Activated CD8-positive, alpha-beta memory T cell treated with anti-CD3 and anti-CD28 coated beads, Interleukin-2, amount 50 U/mL, for 24 hours (primary cell): Measurements from ENCODE around the gene ZNF146.
"Not testable (repeated sequence)": the region's sequence is repeated elsewhere in the genome, so short reads cannot be mapped to it uniquely, and the experiment has no call there.

ENCODE experiments used
- DNase-seq: peaks from one replicate; pipeline ENCODE4 v3.0.0-alpha.2; 2020; ENCODE audit errors: extremely low read depth

The ZNF146 gene

DNA sequence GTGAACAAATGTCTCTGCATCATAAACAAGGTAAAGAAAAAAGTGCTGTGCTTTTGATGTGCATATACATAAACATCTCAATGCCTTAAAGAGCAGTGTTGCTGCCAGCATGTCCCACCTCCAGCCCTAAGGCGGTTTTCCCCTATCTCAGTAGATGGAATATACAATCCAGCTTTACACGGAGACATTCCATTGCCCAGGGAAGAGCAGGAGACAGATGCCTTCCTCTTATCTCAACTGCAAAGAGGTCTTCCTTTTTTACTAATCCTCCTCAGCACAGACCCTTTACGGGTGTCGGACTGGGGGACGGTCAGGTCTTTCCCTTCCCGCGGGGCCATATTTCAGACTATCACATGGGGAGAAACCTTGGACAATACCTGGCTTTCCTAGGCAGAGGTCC lies 18.7 kb downstream of the ZNF146 start:
- DNase-seq = not testable (repeated sequence)

DNA sequence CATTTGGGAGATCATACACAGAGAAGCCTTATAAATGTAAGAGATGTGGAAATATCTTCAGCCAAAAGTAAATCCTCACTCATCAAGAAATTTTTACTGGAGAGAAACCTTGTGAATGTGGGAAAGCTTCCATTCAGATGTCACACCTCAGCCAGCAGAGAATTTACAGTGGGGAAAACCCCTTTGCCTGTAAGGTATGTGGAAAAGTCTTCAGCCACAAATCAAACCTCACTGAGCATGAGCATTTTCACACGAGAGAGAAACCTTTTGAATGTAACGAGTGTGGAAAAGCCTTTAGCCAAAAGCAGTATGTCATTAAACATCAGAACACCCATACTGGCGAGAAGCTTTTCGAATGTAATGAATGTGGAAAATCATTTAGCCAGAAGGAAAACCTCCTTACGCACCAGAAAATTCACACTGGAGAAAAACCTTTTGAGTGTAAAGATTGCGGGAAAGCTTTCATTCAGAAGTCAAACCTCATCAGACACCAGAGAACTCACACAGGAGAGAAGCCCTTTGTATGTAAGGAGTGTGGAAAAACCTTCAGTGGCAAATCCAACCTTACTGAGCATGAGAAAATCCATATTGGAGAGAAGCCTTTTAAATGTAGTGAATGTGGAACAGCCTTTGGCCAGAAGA lies 21.5 kb downstream of the ZNF146 start:
- DNase-seq = no peak

DNA sequence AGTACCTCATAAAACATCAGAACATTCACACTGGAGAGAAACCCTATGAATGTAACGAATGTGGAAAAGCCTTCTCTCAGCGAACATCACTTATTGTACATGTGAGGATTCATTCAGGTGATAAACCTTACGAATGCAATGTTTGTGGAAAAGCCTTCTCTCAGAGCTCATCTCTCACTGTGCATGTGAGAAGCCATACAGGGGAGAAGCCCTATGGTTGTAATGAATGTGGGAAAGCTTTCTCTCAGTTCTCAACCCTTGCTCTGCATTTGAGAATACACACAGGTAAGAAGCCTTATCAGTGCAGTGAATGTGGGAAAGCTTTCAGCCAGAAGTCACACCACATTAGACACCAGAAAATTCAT lies 22.0 kb downstream of the ZNF146 start:
- no peak for DNase-seq

DNA sequence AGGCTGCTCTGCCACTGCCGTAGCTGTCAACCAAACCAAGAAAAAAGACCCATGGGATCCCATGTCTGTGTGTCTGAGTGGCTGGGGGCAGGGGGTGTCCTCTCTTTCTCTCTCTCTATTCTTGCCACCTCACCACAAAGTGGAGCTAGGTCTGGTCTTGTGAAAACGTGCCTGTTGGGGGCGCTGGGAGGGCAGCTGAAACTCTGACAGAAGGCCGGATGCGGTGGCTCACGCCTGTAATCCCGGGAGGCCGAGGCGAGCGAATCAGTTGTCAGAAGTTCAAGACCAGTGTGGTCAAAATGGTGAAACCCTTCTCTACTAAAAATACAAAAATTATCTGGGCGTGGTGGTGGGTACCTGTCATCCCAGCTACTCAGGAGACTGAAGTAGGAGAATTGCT lies 29.2 kb downstream of the ZNF146 start:
- no peak for DNase-seq

DNA sequence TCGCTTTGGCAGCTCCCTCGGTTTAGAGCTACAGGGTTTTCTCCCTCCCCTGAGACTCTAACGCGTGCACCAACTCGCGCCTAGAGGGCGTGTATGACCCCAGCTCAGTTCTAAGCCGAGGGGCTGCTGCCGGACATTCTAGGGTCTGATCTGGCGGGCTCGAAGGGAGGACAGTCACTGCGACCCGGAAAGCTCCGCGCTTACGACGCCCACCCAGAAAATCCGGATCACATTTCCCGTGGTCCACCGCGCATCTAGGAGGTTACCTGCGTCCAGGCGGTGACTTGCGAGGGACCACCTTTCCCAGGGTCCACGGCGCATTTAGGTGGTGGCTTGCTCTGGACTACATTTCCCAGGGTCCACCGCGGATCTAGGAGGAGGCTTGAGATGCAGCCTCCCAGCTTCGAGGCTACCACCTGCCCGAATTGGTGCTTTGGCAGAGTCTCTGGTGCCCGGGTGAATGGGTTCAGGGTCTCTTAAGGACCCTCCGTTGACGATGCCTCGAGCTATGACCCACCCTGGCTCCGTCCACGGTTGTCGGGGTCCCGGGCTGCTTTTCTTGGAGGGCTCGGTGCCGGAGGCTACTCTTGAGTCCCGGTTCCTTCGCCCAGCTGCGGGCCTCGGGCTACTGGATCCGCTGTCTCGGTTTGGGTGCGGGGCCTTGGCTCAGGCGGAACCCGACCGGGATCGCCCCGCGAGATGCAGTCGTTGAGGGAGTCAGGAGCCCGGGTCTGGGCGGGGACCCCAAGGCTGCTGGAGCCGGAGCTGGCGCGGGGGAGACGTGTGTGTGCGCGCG lies 30.5 kb downstream of the ZNF146 start:
- no peak for DNase-seq

DNA sequence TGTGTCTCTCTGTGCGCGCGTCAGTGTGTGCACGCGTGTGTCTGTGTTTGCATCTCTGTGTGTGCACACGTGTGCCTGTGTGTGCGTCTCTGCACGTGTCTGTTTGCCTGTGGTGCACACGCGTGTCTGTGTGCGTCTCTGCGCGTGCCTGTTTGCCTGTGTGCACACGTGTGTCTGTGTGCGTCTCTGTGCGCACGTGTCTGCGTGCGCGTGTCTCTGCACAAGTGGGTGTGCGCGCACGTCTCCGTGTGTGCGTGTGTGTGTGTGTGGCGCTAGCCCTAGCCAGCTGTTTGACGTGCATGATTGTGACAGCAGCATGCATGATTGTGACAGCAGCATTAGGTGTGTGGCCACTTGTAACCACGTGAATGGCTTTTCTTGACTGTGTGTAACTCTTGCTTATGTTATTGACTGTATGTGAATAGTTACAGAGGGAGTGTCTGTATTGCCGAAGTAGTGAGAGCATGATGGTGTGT lies 31.1 kb downstream of the ZNF146 start:
- no peak for DNase-seq

DNA sequence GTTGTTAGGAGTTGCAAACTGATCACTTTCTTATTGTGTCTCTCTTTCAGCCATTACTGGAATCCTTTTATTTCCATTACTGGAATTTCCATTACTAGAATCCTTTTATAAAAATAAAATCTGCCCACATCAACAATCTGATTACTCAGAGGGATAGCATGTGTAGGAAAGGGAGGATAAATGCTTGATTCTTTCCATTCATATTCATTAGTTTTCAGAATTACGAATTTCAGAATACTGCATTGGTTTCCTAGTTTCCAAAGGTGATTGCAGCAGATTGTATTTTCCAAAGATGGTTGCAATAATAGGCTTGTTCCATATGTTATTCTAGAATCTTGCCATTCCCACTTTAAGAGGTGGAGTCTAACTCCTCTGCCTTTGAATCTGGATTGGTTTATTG lies 37.1 kb downstream of the ZNF146 start:
- no peak for DNase-seq

DNA sequence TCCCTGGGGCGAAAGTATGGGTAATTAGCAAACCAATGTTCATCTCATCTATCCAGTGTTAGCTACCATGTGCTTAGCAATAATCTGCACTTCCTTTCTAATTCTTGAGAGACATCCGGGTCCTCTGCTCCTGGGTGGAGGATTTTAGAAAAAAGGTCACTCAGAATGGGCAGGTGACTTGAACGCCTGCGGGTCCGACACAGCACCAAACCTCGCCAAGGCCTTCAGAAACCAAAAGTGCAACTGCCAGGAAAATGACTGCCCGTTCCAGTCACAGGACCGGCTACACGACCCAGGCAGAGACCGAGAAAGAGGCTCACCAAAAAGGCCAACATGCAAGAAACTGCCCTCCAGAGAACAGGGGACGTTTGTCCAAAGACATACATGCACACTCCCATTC lies 39.9 kb downstream of the ZNF146 start:
- no peak for DNase-seq

DNA sequence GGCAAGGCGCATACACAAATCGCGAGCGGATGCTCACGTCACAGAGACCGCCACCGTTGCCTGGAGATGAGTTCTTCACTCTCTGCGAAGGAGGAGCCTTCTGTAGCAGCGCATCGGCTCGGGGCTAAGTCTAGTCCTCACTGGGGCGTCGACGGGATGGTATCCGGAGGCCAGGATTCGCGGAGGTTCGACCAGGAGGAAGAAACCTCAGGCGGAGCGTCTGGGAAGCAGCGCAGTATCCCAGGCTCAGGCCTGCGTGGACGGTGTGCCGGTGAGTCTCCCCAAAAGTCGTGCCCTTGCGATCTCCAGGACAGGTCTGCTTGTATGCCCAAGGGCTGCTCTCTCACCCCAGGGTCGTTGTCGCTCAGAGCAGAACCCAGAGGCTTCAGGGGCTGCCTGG lies 40.4 kb downstream of the ZNF146 start:
- no peak for DNase-seq

DNA sequence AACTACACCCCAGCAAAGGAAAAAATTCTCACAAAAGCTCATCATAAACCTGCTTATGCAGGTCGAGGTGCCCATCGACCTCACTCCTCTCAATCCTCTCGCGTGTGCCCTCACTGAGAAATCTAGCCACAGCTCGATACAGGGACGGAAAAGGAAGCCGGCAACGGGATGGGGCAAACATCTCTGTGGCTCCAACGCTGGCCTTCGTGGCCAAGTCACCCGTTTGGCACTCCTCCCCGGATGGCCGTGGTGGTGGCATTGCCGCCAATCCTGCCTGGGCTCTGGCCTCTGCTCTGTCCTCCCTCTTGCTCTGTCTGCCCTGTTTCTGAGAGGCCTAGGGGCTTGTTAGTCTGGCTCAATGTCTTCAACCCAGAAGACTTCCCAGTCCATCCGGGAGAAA lies 41.2 kb downstream of the ZNF146 start:
- no peak for DNase-seq

DNA sequence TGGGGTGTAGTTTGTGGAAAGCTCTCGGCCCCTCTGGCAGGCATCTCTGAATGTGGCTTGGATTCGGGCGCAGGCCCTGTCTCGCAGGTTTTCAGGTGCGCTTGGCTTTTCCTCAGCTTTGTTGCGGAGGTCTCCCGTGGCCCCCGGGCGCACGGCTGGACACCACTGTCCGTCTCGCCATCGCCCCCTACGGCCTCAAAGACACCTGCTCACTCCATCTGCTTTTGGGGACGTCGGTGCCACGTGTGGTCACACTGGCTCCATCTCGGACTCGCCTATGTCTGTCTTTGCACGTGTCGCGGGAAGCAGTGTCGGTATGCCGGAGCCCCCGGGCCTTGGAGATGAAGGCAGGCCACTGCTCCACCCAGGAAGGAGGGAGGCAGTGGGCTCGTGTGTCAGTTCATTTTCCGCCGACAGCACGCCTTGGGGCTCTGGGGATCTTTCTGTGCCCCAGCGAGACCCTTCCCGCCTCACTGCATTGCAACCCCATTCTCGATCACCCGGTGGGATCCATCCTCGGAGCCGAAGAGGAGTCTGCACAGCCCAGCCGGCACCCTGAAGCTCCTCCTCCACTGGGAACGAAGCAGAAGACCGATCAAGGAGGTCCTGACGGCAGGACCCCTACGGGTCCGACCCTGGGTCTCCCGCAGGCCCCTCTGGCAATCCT lies 42.1 kb downstream of the ZNF146 start:
- no peak for DNase-seq

DNA sequence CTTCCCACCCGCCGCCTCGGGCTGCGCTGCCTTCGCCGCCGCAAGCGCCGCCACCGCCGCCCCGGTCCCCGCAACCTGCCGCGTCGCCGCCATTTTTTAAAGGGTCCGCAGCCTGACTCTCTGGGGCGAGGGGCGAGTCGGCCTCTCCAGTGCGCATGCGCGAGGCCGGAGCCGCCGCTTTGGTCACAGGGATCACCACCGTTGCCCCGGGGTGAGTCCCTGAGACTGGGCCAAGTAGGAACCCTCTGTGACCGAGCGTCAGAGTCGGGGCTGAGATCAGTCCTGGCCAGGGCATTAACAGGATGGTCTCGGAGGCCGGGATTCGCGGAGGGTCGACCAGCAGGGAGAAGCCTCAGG lies 42.6 kb downstream of the ZNF146 start:
- no peak for DNase-seq

DNA sequence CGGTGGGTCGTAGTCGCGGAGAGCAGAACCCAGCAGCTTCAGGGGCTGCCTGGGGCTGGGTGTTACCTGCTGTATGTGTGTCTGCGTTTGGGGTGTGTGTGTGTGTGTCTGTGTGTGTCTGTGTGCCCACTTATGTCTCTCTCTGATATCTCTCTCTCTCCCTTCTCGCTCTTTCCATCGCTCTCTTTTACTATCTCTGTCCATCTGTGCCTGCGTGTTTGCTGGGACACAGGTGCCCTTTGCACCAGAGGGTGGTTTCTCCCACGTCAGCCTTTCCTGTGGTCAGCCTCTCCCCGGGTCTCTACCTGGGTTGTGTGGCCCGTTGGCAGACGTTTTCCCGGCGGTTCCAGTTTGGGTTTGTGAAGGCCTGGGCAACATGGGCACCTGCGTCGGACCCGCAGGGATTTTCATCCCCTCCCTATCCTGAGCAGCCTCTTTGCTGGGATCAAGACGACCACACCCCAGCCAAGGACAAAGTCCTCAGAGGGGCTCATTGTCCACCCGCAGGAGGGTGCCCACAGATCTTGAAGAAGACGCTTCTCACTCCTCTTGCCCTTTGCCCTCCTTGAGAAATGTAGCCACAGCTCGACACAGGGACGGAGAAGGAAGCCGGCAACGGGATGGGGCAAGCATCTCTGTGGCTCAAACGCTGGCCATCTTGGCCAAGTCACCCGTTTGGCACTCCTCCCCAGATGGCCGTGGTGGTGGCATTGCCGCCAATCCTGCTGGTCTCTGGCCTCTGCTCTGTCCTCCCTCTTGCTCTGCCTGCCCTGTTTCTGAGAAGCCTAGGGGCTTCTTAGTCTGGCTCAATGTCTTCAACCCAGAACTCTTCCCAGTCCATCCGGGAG lies 43.3 kb downstream of the ZNF146 start:
- DNase-seq = no peak

DNA sequence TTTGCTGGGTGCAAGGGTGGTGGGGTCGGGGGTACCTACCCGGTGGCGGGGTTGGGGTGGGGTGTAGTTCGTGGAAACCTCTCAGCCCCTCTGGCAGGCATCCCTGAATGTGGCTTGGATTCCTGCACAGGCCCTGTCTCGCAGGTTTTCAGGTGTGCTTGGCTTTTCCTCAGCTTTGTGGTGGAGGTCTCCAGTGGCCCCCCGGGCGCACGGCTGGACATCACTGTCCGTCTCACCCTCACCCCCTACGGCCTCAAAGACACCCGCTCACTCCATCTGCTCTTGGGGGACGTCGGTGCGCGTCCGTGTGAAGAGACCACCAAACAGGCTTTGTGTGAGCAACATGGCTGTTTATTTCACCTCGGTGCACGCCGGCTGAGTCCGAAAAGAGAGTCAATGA lies 44.3 kb downstream of the ZNF146 start:
- DNase-seq = no peak

DNA sequence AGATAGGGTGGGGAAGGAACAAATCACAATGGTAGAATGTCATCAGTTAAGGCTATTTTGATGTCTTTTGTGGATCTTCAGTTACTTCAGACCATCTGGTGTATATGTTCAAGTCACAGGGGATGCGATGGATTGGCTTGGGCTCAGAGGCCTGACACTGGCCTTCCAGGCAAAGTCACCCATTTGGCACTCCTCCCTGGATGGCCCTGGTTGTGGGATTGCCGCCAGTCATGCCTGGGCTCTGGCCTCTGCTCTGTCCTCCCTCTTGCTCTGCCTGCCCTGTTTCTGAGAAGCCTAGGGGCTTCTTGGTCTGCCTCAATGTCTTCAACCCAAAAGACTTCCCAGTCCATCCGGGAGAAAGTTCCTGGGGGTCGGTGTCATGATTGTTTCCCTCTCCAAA lies 50.2 kb downstream of the ZNF146 start:
- no peak for DNase-seq

DNA sequence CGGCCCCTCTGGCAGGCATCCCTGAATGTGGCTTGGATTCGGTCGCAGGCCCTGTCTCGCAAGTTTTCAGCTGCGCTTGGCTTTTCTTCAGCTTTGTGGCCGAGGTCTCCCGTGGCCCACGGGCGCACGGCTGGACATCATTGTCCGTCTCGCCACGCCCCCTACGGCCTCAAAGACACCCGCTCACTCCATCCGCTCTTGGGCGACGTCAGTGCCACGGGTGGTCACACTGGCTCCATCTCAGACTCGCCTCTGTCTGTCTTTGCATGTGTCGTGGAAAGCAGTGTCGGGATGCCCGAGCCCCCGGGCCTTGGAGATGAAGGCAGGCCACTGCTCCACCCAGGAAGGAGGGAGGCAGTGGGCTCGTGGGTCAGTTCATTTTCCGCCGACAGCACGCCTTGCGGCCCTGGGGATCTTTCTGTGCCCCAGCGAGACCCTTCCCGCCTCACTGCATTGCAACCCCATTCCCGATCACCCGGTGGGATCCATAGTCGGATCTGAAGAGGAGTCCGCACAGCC lies 51.0 kb downstream of the ZNF146 start:
- DNase-seq = no peak

DNA sequence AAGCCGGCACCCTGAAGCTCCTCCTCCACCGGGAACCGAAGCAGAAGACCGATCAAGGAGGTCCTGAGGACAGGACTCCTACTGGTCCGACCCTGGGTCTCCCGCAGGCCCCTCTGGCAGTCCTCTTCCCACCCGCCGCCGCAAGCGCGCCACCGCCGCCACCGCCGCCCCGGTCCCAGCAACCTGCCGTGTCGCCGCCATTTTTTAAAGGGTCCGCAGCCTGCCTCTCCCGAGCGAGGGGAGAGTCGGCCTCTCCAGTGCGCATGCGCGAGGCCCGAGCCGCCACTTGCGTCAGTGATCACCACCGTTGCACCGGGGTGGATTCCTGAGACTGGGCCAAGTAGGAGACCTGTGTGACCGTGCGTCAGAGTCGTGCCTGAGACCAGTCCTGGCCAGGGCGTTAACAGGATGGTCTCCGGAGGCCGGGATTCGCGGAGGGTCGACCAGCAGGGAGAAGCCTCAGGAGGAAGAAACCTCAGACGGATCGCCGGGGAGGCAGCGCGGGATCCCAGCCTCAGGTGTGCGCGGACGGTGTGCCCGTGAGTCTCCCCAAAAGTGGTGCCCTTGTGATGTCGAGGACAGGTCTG lies 51.6 kb downstream of the ZNF146 start:
- DNase-seq = no peak

DNA sequence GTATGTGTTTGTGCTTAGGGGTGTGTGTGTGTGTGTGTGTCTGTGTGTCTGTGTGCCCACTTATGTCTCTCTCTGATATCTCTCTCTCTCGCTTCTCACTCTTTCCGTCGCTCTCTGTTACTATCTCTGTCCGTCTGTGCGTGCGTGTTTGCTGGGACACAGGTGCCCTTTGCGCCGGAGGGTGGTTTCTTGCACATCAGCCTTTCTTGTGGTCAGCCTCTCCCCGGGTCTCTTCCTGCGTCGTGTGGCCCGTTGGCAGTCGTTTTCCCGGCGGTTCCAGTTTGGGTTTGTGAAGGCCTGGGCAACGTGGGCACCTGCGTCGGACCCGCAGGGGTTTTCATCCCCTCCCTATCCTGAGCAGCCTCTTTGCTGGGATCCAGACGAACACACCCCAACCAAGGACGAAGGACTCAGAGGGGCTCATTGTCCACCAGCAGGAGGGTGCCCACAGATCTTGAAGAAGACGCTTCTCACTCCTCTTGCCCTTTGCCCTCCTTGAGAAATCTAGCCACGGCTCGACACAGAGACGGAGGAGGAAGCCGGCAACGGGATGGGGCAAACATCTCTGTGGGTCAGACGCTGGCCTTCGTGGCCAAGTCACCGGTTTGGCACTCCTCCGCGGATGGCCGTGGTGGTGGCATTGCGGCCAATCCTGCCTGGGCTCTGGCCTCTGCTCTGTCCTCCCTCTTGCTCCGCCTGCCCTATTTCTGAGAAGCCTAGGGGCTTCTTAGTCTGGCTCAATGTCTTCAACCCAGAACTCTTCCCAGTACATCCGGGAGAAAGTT lies 52.3 kb downstream of the ZNF146 start:
- no peak for DNase-seq

DNA sequence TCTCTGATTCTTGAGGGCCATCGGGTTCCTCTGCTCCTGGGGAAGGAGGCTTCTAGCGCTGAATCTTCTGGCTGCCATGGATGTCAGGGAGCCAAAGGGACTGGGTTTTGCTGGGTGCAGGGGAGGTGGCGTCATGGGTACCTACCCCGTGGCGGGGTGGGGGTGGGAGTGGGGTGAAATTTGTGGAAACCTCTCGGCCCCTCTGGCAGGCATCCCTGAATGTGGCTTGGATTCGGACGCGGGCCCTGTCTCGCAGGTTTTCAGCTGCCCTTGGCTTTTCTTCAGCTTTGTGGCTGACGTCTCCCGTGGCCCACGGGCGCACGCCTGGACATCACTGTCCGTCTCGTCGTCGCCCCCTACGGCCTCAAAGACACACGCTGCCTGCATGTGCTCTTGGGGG lies 53.2 kb downstream of the ZNF146 start:
- not testable (repeated sequence) for DNase-seq

DNA sequence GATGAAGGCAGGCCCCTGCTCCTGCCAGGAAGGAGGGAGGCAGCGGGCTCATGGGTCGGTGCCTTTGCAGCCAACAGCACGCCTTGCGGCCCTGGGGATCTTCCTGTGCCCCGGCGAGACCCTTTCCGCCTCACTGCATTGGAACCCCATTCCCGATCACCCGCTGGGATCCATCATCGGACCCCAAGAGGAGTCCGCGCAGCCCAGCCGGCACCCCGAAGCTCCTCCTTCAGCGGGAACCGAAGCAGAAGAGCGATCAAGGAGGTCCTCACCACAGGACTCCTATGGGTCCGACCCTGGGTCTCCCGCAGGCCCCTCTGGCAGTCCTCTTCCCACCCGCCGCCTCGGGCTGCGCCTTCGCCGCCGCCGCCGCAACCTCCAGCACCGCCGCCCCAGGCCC lies 53.7 kb downstream of the ZNF146 start:
- not testable (repeated sequence) for DNase-seq

DNA sequence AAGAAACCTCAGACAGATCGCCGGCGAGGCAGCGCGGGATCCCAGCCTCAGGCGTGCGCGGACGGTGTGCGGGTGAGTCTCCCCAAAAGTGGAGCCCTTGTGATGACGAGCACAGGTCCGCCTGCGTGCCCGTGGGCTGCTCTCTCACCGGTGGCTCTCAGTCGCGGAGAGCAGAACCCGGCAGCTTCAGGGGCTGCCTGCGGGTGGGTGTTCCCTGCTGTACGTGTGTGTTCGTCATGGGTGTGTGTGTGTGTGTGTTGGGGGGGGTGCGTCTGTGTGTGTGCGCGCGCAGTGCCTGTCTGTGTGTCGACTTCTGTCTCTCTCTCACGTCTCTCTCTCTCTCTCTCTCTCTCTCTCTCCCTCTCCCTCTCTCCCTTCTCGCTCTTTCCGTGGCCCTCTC lies 54.4 kb downstream of the ZNF146 start:
- not testable (repeated sequence) for DNase-seq
